Ramos (cell line): ENCODE measurements around the gene GALNS.
"Not testable (repeated sequence)": the region's sequence is repeated elsewhere in the genome, so short reads cannot be mapped to it uniquely, and the experiment has no call there.

Source experiments
- in situ Hi-C: fragments of 300-500 bp; cut with MboI; formaldehyde crosslinking; loops from one replicate; pipeline ENCODE4 v1.14.3; 2022; ENCODE audit warnings: low sequenced_read_pairs; ENCODE audit not compliant: unreplicated experiment

Gene GALNS

GRCh38 chr16:88889702-88890352, 33.1 kb upstream of the GALNS start:
- in situ Hi-C loops = not testable (repeated sequence)

- in situ Hi-C loops = no loop called here
Measured at GRCh38 chr16:88888461-88889387, 32.0 kb upstream of the GALNS start.

- in situ Hi-C loops = no loop called here
Measured at GRCh38 chr16:88888057-88888456, 31.3 kb upstream of the GALNS start.

GRCh38 chr16:88886845-88887521, 30.2 kb upstream of the GALNS start:
- in situ Hi-C loops = no loop called here

- in situ Hi-C loops = no loop called here
Measured at GRCh38 chr16:88886420-88886844, 29.7 kb upstream of the GALNS start.

- in situ Hi-C loops = no loop called here
Measured at GRCh38 chr16:88885693-88886280, 29.0 kb upstream of the GALNS start.

GRCh38 chr16:88884569-88885271, 28.0 kb upstream of the GALNS start:
- in situ Hi-C loops = no loop called here

GRCh38 chr16:88883946-88884345, 27.2 kb upstream of the GALNS start:
- in situ Hi-C loops = no loop called here

- in situ Hi-C loops = no loop called here
Measured at GRCh38 chr16:88883117-88883895, 26.6 kb upstream of the GALNS start.

- in situ Hi-C loops = no loop called here
Measured at GRCh38 chr16:88882358-88883030, 25.7 kb upstream of the GALNS start.

GRCh38 chr16:88881675-88882357, 25.1 kb upstream of the GALNS start:
- in situ Hi-C loops = no loop called here

GRCh38 chr16:88881007-88881615, 24.4 kb upstream of the GALNS start:
- in situ Hi-C loops = no loop called here

- in situ Hi-C loops = no loop called here
Measured at GRCh38 chr16:88880226-88881006, 23.7 kb upstream of the GALNS start.

GRCh38 chr16:88879788-88880055, 23.0 kb upstream of the GALNS start:
- in situ Hi-C loops = no loop called here

GRCh38 chr16:88878967-88879787, 22.4 kb upstream of the GALNS start:
- in situ Hi-C loops = no loop called here

- in situ Hi-C loops = no loop called here
Measured at GRCh38 chr16:88878356-88878755, 21.6 kb upstream of the GALNS start.
